H9 (cell line): Measurements from ENCODE around the gene MEF2A. TPM values are rescaled to one million over a fixed set of nuclear protein-coding genes. Genes with fewer than 3 reads are reported as not detected.

Source experiments
- DNase-seq: peaks from one replicate; pipeline ENCODE4 v3.0.0-alpha.2; 2017
- H2AFZ ChIP-seq: one replicate; pipeline ENCODE4 v1.6.1; 2013; ENCODE audit warnings: mild to moderate bottlenecking, low read length, control low read depth, moderate library complexity
- H2AK5ac ChIP-seq: 2 replicates; pipeline ENCODE4 v1.6.1; 2013; ENCODE audit warnings: low read length, control low read depth, mixed read lengths; ENCODE audit not compliant: insufficient read length
- H2BK120ac ChIP-seq: one replicate; pipeline ENCODE4 v1.6.1; 2013; ENCODE audit warnings: low read depth, mild to moderate bottlenecking, low read length, control low read depth, inconsistent platforms; ENCODE audit not compliant: poor library complexity, severe bottlenecking
- H2BK12ac ChIP-seq: 2 replicates; pipeline ENCODE4 v1.6.1; 2013; ENCODE audit warnings: low read length, control low read depth, mixed read lengths, low read depth; ENCODE audit not compliant: insufficient read length
- H2BK15ac ChIP-seq: 2 replicates; pipeline ENCODE4 v1.6.1; 2013; ENCODE audit warnings: low read depth, low read length, control low read depth
- H2BK20ac ChIP-seq: one replicate; pipeline ENCODE4 v1.6.1; 2013; ENCODE audit warnings: low read depth, mild to moderate bottlenecking, low read length, control low read depth, inconsistent platforms; ENCODE audit not compliant: poor library complexity, severe bottlenecking
- H2BK5ac ChIP-seq: 2 replicates; pipeline ENCODE4 v1.6.1; 2013; ENCODE audit warnings: low read length, control low read depth, mixed read lengths; ENCODE audit not compliant: insufficient read length
- H3K14ac ChIP-seq: 2 replicates; pipeline ENCODE4 v1.6.1; 2013; ENCODE audit warnings: low read length, control low read depth; ENCODE audit not compliant: insufficient read depth
- H3K18ac ChIP-seq: 2 replicates; pipeline ENCODE4 v1.6.1; 2013; ENCODE audit warnings: low read depth, mild to moderate bottlenecking, mixed read lengths, low read length, control low read depth; ENCODE audit not compliant: insufficient read length
- H3K23ac ChIP-seq: 2 replicates; pipeline ENCODE4 v1.6.1; 2013; ENCODE audit warnings: low read length, control low read depth, mixed read lengths, low read depth; ENCODE audit not compliant: insufficient read length
- H3K23me2 ChIP-seq: 2 replicates; pipeline ENCODE4 v1.6.1; 2013; ENCODE audit warnings: low read depth, mild to moderate bottlenecking, mixed read lengths, low read length, control low read depth; ENCODE audit not compliant: insufficient read length, poor library complexity, severe bottlenecking
- H3K27ac ChIP-seq: 2 replicates; pipeline ENCODE4 v1.5.1; 2013; ENCODE audit warnings: low read length, control low read depth, mixed read lengths, low read depth; ENCODE audit not compliant: insufficient read length
- H3K27me3 ChIP-seq: 2 replicates; pipeline ENCODE4 v1.6.1; 2013; ENCODE audit warnings: low read length, control low read depth, inconsistent platforms; ENCODE audit not compliant: insufficient read depth
- H3K4ac ChIP-seq: 2 replicates; pipeline ENCODE4 v1.6.1; 2013; ENCODE audit warnings: low read depth, mild to moderate bottlenecking, control low read depth, inconsistent platforms, low read length, moderate library complexity
- H3K4me1 ChIP-seq: 2 replicates; pipeline ENCODE4 v1.6.1; 2013; ENCODE audit warnings: low read length, control low read depth, inconsistent platforms; ENCODE audit not compliant: insufficient read depth
- H3K4me2 ChIP-seq: 2 replicates; pipeline ENCODE4 v1.6.1; 2013; ENCODE audit warnings: low read length, control low read depth, mixed read lengths; ENCODE audit not compliant: insufficient read length, insufficient read depth
- H3K56ac ChIP-seq: 2 replicates; pipeline ENCODE4 v1.6.1; 2013; ENCODE audit warnings: low read depth, mild to moderate bottlenecking, mixed read lengths, low read length, control low read depth; ENCODE audit not compliant: insufficient read length
- H3K79me1 ChIP-seq: 2 replicates; pipeline ENCODE4 v1.6.1; 2013; ENCODE audit warnings: low read depth, mild to moderate bottlenecking, moderate library complexity, low read length, control low read depth, inconsistent platforms; ENCODE audit not compliant: insufficient read depth, poor library complexity, severe bottlenecking
- H3K79me2 ChIP-seq: 2 replicates; pipeline ENCODE4 v1.6.1; 2013; ENCODE audit warnings: low read length, control low read depth, inconsistent platforms; ENCODE audit not compliant: insufficient read depth
- H3K9ac ChIP-seq: 2 replicates; pipeline ENCODE4 v1.6.1; 2013; ENCODE audit warnings: low read length, control low read depth, mixed read lengths; ENCODE audit not compliant: insufficient read length; ENCODE audit errors: extremely low read depth
- H3K9me3 ChIP-seq: one replicate; pipeline ENCODE4 v1.6.1; 2013; ENCODE audit warnings: low read depth, low read length, inconsistent platforms; ENCODE audit not compliant: control insufficient read depth
- H3T11ph ChIP-seq: one replicate; pipeline ENCODE4 v1.6.1; 2013; ENCODE audit warnings: mild to moderate bottlenecking, low read length, control low read depth, inconsistent platforms
- H4K20me1 ChIP-seq: one replicate; pipeline ENCODE4 v1.6.1; 2013; ENCODE audit not compliant: control insufficient read depth, insufficient read length, insufficient read depth
- H4K5ac ChIP-seq: 2 replicates; pipeline ENCODE4 v1.6.1; 2013; ENCODE audit warnings: low read depth, mild to moderate bottlenecking, mixed read lengths, low read length, control low read depth; ENCODE audit not compliant: insufficient read length
- H4K8ac ChIP-seq: replicated peaks from 2 replicates; pipeline ENCODE4 v1.6.1; 2013; ENCODE audit warnings: low read length, control low read depth, mixed read lengths, low read depth; ENCODE audit not compliant: insufficient read length
- H4K91ac ChIP-seq: 2 replicates; pipeline ENCODE4 v1.6.1; 2013; ENCODE audit warnings: low read depth, mild to moderate bottlenecking, moderate library complexity, mixed read lengths, low read length, control low read depth; ENCODE audit not compliant: insufficient read length
- H3K27ac Mint-ChIP-seq, 3 experiments: 2 replicates in 2 of 3; 3 replicates in 1 of 3; pipeline ENCODE4 v1.8.0; 2020 to 2021; ENCODE audit warnings: mixed read lengths in 3 of 3, mild to moderate bottlenecking in 1 of 3, moderate library complexity in 1 of 3
- H3K27me3 Mint-ChIP-seq: 2 replicates; pipeline ENCODE4 v1.8.0; 2021; ENCODE audit warnings: low read depth, mild to moderate bottlenecking, moderate library complexity, mixed read lengths
- H3K36me3 Mint-ChIP-seq, 3 experiments: 2 replicates in 2 of 3; 3 replicates in 1 of 3; pipeline ENCODE4 v1.8.0; 2020 to 2021; ENCODE audit warnings: low read depth in 3 of 3, mixed read lengths in 3 of 3; ENCODE audit not compliant: insufficient read depth in 1 of 3
- H3K4me1 Mint-ChIP-seq, 2 experiments: 2 replicates each; pipeline ENCODE4 v1.8.0; 2020; ENCODE audit warnings: mixed read lengths in 2 of 2
- H3K4me3 Mint-ChIP-seq, 2 experiments: 2 replicates in 1 of 2; 3 replicates in 1 of 2; pipeline ENCODE4 v1.8.0; 2020 to 2021; ENCODE audit warnings: mild to moderate bottlenecking in 2 of 2, mixed read lengths in 2 of 2, moderate library complexity in 1 of 2
- H3K9me3 Mint-ChIP-seq, 2 experiments: 2 replicates in 1 of 2; 3 replicates in 1 of 2; pipeline ENCODE4 v1.8.0; 2020; ENCODE audit warnings: mild to moderate bottlenecking in 2 of 2, mixed read lengths in 2 of 2, moderate library complexity in 1 of 2
- CTCF ChIP-seq: fragments of 200-600 bp; sonication (generic); conservative IDR thresholded peaks from 3 replicates; pipeline ENCODE4 v1.8.0; 2021; ENCODE audit warnings: antibody characterized with exemption, mild to moderate bottlenecking
- WGBS: extraction: QIAGEN DNeasy Blood & Tissue Kit; methylation state at CpG from one replicate; pipeline ENCODE4 v1.1.7; 2013; ENCODE audit warnings: missing lambda C conversion rate, low lambda C conversion rate, mixed read lengths; ENCODE audit not compliant: insufficient read length; ENCODE audit errors: extremely low coverage; 5-methylcytosine and 5-hydroxymethylcytosine counted together
- total RNA-seq: library from RNA; stranded (reverse); gene quantifications from 2 replicates; pipeline ENCODE4 v1.2.1, GENCODE V29; 2021

MEF2A gene
- total RNA-seq, 1 experiment from 2014 or later: 20.7 TPM

DNA sequence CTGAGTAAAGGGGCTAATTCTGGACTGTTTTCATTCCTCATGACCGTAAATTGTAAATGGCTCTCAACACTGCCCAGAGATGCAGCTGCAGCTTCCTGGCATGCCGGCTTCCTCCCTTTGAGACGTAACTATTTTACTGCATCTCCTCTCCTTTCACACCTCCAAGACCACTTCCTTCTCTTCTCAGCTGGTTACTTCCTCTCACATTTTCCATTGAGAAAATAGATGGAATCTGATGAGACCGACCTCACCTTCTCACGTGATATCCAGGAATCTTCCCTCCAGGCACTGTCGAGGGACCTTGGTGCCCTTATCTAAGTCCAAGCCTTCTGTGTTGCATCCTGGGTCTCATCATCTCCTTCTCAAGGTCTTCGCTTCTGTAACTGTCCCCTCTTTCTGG lies 154.7 kb downstream of the MEF2A start:
- Histone ChIP-seq H4K5ac (no peak overlapping the region), H2AFZ (no peak overlapping the region), H2BK5ac (no peak overlapping the region), H3K18ac (no peak overlapping the region), H3K14ac (no peak overlapping the region), H2BK12ac (no peak overlapping the region), H3K23me2 (no peaks in the 10 kb centered on the region), H2BK120ac (no peak overlapping the region), H3K9ac (no peak overlapping the region), H3T11ph (no peak overlapping the region), H2BK20ac (no peak overlapping the region), H3K27ac (no peak overlapping the region), H4K20me1 (no peaks in the 10 kb centered on the region), H2AK5ac (no peak overlapping the region), H3K23ac (no peak overlapping the region), H3K4ac (no peak overlapping the region), H3K79me1 (no peaks in the 10 kb centered on the region), H4K8ac (no peak overlapping the region), H3K9me3 (peaks cover 7% of the 10 kb centered on the region), H3K79me2 (no peaks in the 10 kb centered on the region), H3K27me3 (no peaks in the 10 kb centered on the region), H4K91ac (no peak overlapping the region), H2BK15ac (no peak overlapping the region), H3K56ac (no peak overlapping the region), H3K4me2 (no peak overlapping the region), H3K4me1 (no peaks in the 10 kb centered on the region)
- no peak overlapping the region; a peak in 1 of 7 replicates for H3K27ac Mint-ChIP-seq
- no CpG with 5 or more reads among the region's 7 CpGs for WGBS
- H3K36me3 Mint-ChIP-seq: peaks cover 12 to 15% (median 13%) of the 10 kb centered on the region in 3 experiments
- peaks cover 1% of the 10 kb centered on the region for H3K27me3 Mint-ChIP-seq
- no peak for TF ChIP-seq CTCF
- H3K4me3 Mint-ChIP-seq: no peak overlapping the region
- peaks cover 0 to 3% of the 10 kb centered on the region in 2 experiments; a peak in 2 of 4 replicates for H3K4me1 Mint-ChIP-seq
- peaks cover 5 to 7% of the 10 kb centered on the region in 2 experiments for H3K9me3 Mint-ChIP-seq
- DNase-seq: no peak
